ENCODE measurements around the gene MAN1A1.
"Not testable (repeated sequence)": the region's sequence is repeated elsewhere in the genome, so short reads cannot be mapped to it uniquely, and the experiment has no call there.

MAN1A1 gene

DNA sequence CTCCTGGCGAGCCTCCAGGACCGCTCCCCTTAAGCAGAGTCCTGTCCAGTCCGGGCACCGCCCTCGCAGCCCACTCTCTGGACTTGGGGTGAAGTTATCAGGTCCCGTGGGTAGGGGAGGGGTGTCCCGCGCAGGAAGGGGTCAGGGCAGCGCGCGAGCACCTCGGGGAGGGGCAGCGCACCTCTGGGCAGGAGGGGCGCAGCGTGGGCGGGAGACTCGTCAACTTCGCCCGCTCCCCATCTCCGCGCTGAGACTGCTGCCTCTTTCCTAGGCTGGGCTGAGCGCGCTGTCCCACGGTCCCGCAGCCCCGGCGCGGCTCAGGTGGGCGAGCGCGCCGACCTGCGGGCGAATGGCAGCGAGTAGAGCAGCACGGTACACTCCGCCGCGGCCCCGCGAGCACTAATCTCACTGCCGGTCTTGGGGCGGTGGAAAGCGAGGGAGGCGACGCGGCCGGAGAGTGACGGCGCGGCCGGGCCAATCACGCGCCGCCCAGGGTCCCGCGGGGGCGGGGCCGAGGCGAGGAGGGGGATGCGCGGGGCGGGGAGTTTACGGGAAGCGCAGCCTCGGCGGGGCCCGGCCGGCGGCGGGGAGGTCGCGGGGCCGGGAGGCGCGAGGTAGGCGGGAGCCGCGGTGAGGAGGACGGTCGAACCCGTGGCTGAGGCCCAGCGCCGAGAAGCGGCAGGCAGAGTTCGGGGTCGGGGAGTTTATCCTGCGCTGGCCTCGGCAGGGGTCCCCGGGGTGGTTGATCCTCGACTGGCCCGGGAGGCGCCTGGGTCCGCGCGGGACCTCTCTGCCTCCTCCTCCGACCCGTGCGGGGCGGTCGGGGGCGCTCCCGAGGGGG lies at the start of gene MAN1A1:
Gene MAN1A1 (minus strand): TSS at position 401 of the 841 bp plus-strand sequence. CDS start 696 bp downstream, outside the sequence.
- DNase-seq (ENCODE audit: low read depth): no peak
- H3K4me3 ChIP-seq (ENCODE audit: low read length): peak within 1 kb of the TSS; percentile 78
- TF ChIP-seq, protein P1, sequence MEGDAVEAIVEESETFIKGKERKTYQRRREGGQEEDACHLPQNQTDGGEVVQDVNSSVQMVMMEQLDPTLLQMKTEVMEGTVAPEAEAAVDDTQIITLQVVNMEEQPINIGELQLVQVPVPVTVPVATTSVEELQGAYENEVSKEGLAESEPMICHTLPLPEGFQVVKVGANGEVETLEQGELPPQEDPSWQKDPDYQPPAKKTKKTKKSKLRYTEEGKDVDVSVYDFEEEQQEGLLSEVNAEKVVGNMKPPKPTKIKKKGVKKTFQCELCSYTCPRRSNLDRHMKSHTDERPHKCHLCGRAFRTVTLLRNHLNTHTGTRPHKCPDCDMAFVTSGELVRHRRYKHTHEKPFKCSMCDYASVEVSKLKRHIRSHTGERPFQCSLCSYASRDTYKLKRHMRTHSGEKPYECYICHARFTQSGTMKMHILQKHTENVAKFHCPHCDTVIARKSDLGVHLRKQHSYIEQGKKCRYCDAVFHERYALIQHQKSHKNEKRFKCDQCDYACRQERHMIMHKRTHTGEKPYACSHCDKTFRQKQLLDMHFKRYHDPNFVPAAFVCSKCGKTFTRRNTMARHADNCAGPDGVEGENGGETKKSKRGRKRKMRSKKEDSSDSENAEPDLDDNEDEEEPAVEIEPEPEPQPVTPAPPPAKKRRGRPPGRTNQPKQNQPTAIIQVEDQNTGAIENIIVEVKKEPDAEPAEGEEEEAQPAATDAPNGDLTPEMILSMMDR (conservative IDR thresholded peaks at IDR 0.05; ENCODE audit: low read depth, low read length): no peak

DNA sequence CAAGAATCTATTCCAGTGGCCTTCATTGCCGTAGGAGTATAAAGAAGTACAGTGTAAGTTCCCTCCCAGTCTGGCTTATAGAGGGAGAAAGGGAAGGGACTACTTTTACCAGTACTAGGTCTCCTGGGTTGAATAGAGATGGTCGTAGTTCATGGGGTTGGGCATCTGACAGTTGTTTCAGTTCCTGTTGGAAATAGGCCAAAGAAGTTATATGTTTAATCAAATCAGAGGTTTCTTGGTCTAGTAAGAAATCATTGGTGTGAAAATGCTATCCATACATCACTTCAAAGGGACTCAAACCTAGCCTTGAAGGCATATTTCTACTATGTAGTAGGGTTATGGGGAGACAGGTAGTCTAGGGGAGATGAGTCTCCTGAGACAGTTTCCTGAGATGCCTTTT lies 45.6 kb upstream of the MAN1A1 start:
- H3K4me3 ChIP-seq (ENCODE audit: low read length): no peak overlapping the region
- DNase-seq (ENCODE audit: low read depth): no peak
- TF ChIP-seq, protein P1 (conservative IDR thresholded peaks at IDR 0.05; ENCODE audit: low read depth, low read length): no peak

DNA sequence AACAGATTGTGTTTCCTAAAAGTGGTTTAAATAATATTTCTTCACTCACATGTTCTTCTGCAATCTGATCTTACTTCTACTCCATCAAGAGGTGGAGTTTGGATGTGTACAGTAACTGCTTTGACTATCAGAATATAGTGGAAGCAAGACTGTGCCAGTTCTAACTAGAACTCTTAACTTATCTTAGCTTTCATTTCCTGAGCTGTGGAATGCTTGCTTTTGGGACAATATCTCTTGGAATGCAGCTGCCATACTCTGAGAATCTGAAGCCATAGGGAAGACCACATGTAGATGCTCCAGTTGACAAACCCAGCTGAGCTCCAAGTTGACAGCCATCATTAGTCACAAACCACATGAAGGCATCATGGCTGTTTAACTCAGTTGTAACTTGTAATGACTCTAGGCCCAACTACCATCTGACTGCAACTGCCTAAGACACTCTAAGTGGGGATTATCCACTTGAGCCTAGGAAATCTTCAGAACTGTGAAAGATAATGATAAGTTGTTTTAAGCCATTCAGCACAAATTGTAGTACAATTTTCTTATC lies 40.8 kb upstream of the MAN1A1 start:
- TF ChIP-seq, protein P1 (conservative IDR thresholded peaks at IDR 0.05; ENCODE audit: low read depth, low read length): no peak
- DNase-seq (ENCODE audit: low read depth): no peak
- no peak overlapping the region for H3K4me3 ChIP-seq (ENCODE audit: low read length)

DNA sequence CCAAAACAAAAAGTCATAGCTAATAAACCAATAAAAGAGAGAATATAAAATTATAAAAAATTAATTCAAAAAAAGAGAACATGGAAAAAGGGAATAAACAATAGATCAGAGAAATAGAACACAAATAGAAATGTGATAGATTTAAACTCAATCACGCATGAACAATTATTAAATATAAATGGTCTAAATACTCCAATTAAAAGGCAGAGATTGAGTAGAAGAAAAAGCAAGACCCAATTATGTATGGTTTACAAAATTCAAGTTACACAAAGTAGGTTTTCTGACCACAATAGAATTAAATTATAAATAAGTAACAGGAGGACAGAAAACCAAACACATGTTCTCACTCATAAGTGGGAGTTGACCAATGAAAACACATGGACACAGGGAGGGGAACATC lies 36.4 kb upstream of the MAN1A1 start:
- no peak for DNase-seq (ENCODE audit: low read depth)
- no peak overlapping the region for H3K4me3 ChIP-seq (ENCODE audit: low read length)
- TF ChIP-seq, protein P1 (conservative IDR thresholded peaks at IDR 0.05; ENCODE audit: low read depth, low read length): no peak

DNA sequence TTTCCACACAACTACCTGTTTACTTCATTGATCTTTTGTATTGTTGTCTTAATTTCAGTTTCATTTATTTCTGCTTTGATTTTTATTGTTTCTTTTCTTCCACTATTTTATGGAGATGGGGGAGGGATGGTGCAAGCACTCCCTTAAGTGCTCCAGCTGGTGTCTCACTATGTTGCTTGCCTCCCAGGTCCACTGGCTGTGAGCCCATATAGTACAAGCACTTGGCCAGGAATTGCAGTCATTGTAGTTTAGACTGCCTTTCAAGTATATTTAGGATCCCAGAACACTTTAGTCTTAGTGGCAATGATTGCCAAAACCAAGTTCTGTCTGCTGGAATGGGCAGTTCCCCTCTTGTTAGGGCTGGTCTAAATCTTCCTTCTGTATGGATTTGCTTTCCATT lies 34.9 kb upstream of the MAN1A1 start:
- TF ChIP-seq, protein P1 (conservative IDR thresholded peaks at IDR 0.05; ENCODE audit: low read depth, low read length): no peak
- H3K4me3 ChIP-seq (ENCODE audit: low read length): no peak overlapping the region
- DNase-seq (ENCODE audit: low read depth): no peak

DNA sequence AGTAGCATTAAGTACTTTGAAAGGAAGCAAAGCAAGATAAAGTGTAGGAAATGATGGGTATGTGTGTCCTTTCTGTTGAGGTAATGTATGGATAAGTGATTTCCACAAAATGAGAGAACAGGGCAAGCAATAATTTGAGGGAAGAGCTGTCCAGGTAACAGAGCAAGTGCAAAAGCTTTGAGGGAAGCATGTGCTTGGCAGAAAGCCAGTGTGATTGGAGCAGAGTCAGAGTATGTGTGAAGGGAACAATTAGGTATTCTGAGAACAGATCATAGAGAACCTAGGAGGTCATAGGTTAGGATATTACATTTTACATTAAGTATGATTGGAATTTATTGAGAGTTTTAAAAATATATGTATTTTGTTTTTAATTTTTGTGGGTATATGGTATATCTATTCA lies 30.2 kb upstream of the MAN1A1 start:
- no peak for DNase-seq (ENCODE audit: low read depth)
- TF ChIP-seq, protein P1 (conservative IDR thresholded peaks at IDR 0.05; ENCODE audit: low read depth, low read length): no peak
- H3K4me3 ChIP-seq (ENCODE audit: low read length): no peak overlapping the region

DNA sequence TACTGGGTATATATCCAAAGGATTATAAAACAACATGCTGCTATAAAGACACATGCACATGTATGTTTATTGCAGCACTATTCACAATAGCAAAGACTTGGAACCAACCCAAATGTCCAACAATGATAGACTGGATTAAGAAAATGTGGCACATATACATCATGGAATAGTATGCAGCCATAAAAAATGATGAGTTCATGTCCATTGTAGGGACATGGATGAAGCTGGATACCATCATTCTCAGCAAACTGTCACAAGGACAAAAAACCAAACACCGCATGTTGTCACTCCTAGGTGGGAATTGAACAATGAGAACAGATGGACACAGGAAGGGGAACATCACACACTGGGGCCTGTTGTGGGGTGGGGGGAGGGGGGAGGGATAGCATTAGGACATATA lies 27.5 kb upstream of the MAN1A1 start:
- not testable (repeated sequence) for H3K4me3 ChIP-seq (ENCODE audit: low read length); DNase-seq (ENCODE audit: low read depth)
